Measurements from ENCODE around the gene SH3GL3. TPM values are rescaled to one million over a fixed set of nuclear protein-coding genes. Genes with fewer than 3 reads are reported as not detected.

The SH3GL3 gene
- total RNA-seq, 2 experiments from 2014 or later, result not detected

DNA sequence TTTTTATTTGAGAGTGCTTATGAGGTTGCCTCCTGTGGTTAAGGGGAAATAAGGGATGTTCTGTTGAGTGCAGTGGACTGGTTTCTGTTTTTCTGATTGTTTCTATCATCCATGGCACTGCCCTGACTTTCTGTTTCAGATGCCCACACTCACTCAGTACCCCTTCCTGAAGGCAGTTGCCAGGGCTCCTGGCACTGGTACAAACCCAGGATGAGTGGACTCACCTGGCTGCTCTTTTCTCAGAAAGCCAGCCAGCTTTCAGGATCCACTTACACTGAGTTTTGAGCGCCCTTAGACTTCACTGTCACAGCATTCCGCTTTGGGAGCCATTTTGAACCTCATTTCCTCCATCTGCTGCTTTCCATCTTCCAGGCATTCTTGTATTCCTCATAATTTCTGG lies 150.9 kb downstream of the SH3GL3 start:
- no peak for DNase-seq (ENCODE audit: low spot score)
- no peak overlapping the region for H3K4me2 ChIP-seq (ENCODE audit: low read length)
- CTCF ChIA-PET (ENCODE audit: unreplicated experiment), result no interaction called here
- H3K9me3 ChIP-seq (ENCODE audit: low read length), result no peaks in the 10 kb centered on the region
- no peaks in the 10 kb centered on the region for H3K79me2 ChIP-seq (ENCODE audit: insufficient read depth, low read depth, low read length)
- no peaks in the 10 kb centered on the region for H3K36me3 ChIP-seq (ENCODE audit: insufficient read depth, low read length)
- intact Hi-C loops (cut with micrococcal nuclease; ENCODE audit: unreplicated experiment), result no loop called here
- BruUV-seq (replicated peaks), result no TSS peak
- H3K4me1 ChIP-seq (ENCODE audit: insufficient read depth, low read length, poor library complexity, severe bottlenecking), result no peaks in the 10 kb centered on the region
- no peaks in the 10 kb centered on the region for H3K9me2 ChIP-seq (ENCODE audit: insufficient read depth, low read length)
- no peak overlapping the region for H3K4me3 ChIP-seq (ENCODE audit: low read depth, low read length, poor library complexity, severe bottlenecking)
- no peak overlapping the region for H2AFZ ChIP-seq (ENCODE audit: low read length)
- no peaks in the 10 kb centered on the region for H4K20me1 ChIP-seq (ENCODE audit: insufficient read depth, low read length)
- TF ChIP-seq EZH2phosphoT487 (IDR thresholded peaks at IDR 0.05; ENCODE audit: borderline replicate concordance, low read depth, low read length), result no peak
- TF ChIP-seq, protein P1, sequence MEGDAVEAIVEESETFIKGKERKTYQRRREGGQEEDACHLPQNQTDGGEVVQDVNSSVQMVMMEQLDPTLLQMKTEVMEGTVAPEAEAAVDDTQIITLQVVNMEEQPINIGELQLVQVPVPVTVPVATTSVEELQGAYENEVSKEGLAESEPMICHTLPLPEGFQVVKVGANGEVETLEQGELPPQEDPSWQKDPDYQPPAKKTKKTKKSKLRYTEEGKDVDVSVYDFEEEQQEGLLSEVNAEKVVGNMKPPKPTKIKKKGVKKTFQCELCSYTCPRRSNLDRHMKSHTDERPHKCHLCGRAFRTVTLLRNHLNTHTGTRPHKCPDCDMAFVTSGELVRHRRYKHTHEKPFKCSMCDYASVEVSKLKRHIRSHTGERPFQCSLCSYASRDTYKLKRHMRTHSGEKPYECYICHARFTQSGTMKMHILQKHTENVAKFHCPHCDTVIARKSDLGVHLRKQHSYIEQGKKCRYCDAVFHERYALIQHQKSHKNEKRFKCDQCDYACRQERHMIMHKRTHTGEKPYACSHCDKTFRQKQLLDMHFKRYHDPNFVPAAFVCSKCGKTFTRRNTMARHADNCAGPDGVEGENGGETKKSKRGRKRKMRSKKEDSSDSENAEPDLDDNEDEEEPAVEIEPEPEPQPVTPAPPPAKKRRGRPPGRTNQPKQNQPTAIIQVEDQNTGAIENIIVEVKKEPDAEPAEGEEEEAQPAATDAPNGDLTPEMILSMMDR (conservative IDR thresholded peaks at IDR 0.05; ENCODE audit: low read length), result no peak
- H3K27ac ChIP-seq (ENCODE audit: low read depth, low read length, poor library complexity, severe bottlenecking), result no peak overlapping the region
- POLR2A ChIA-PET, result interaction anchor here (0.8 kb wide), 1 partner anchor 233 kb away, joined by 3 read pairs; no protein-coding TSS in a partner anchor

GRCh38 chr15:83602021-83602420 lies 154.9 kb downstream of the SH3GL3 start:
- no TSS peak for BruUV-seq (replicated peaks)
- no peak for TF ChIP-seq EZH2phosphoT487 (IDR thresholded peaks at IDR 0.05; ENCODE audit: borderline replicate concordance, low read depth, low read length)
- TF ChIP-seq, protein P1 (conservative IDR thresholded peaks at IDR 0.05; ENCODE audit: low read length), result no peak
- intact Hi-C loops (cut with micrococcal nuclease; ENCODE audit: unreplicated experiment), result no loop called here
- no peaks in the 10 kb centered on the region for H3K36me3 ChIP-seq (ENCODE audit: insufficient read depth, low read length)
- ChIA-PET CTCF (ENCODE audit: unreplicated experiment) (no interaction called here), POLR2A (interaction anchor here (0.7 kb wide), 1 partner anchor 1704 kb away, joined by 3 read pairs; no protein-coding TSS in a partner anchor)
- no peak overlapping the region for H3K4me2 ChIP-seq (ENCODE audit: low read length)
- H3K4me3 ChIP-seq (ENCODE audit: low read depth, low read length, poor library complexity, severe bottlenecking), result no peak overlapping the region
- no peak for DNase-seq (ENCODE audit: low spot score)
- H3K9me2 ChIP-seq (ENCODE audit: insufficient read depth, low read length), result no peaks in the 10 kb centered on the region
- H4K20me1 ChIP-seq (ENCODE audit: insufficient read depth, low read length), result no peaks in the 10 kb centered on the region
- no peaks in the 10 kb centered on the region for H3K9me3 ChIP-seq (ENCODE audit: low read length)
- H3K79me2 ChIP-seq (ENCODE audit: insufficient read depth, low read depth, low read length), result no peaks in the 10 kb centered on the region
- H2AFZ ChIP-seq (ENCODE audit: low read length), result no peak overlapping the region
- no peaks in the 10 kb centered on the region for H3K4me1 ChIP-seq (ENCODE audit: insufficient read depth, low read length, poor library complexity, severe bottlenecking)
- no peak overlapping the region for H3K27ac ChIP-seq (ENCODE audit: low read depth, low read length, poor library complexity, severe bottlenecking)

- Histone ChIP-seq H3K4me2 (ENCODE audit: low read length) (no peak overlapping the region), H3K4me3 (ENCODE audit: low read depth, low read length, poor library complexity, severe bottlenecking) (no peak overlapping the region), H3K9me2 (ENCODE audit: insufficient read depth, low read length) (no peaks in the 10 kb centered on the region), H2AFZ (ENCODE audit: low read length) (no peak overlapping the region), H3K79me2 (ENCODE audit: insufficient read depth, low read depth, low read length) (no peaks in the 10 kb centered on the region), H3K27ac (ENCODE audit: low read depth, low read length, poor library complexity, severe bottlenecking) (no peak overlapping the region), H3K4me1 (ENCODE audit: insufficient read depth, low read length, poor library complexity, severe bottlenecking) (no peaks in the 10 kb centered on the region), H3K9me3 (ENCODE audit: low read length) (no peaks in the 10 kb centered on the region), H4K20me1 (ENCODE audit: insufficient read depth, low read length) (no peaks in the 10 kb centered on the region), H3K36me3 (ENCODE audit: insufficient read depth, low read length) (no peaks in the 10 kb centered on the region)
- intact Hi-C loops (cut with micrococcal nuclease; ENCODE audit: unreplicated experiment), result no loop called here
- ChIA-PET CTCF (ENCODE audit: unreplicated experiment) (no interaction called here), POLR2A (no interaction called here)
- DNase-seq (ENCODE audit: low spot score), result no peak
- no peak for TF ChIP-seq EZH2phosphoT487 (IDR thresholded peaks at IDR 0.05; ENCODE audit: borderline replicate concordance, low read depth, low read length)
- TF ChIP-seq, protein P1 (conservative IDR thresholded peaks at IDR 0.05; ENCODE audit: low read length), result no peak
- no TSS peak for BruUV-seq (replicated peaks)
Measured at GRCh38 chr15:83604549-83604948, 157.4 kb downstream of the SH3GL3 start.

Measured in OCI-LY7 (cell line).